ENCODE results near the gene RPS21. TPM values are rescaled to one million over a fixed set of nuclear protein-coding genes. Genes with fewer than 3 reads are reported as not detected.

RPS21 gene
- total and polyA plus RNA-seq, 12 donors: 512 to 4,111 (median 619) TPM

- Histone ChIP-seq H3K9me3 (no peaks in the 10 kb centered on the region), H3K4me1 (peaks cover 48 to 91% (median 87%) of the 10 kb centered on the region in 9 donors), H3K4me3 (peak overlapping the region; percentile 68 to 95 (median 91)), H3K36me3 (peaks cover 0 to 7% (median 0%) of the 10 kb centered on the region in 9 donors), H3K27me3 (peaks cover 0 to 55% (median 0%) of the 10 kb centered on the region in 7 donors), H3K27ac (peak overlapping the region; percentile 89 to 99 (median 94))
- intact Hi-C loops (cut with DNase I): loop anchor here in 1 of 10 donors (2.0 to 5.0 kb wide), 2 partner anchors 14 to 64 kb away; partner anchors contain the start of gene ADRM1
- peak in 1 of 2 donors; percentile 51 for DNase-seq
- WGBS, 2 donors: 0 to 1% methylated on average over 55 to 72 of the region's 72 CpGs
- peak in 7 of 8 donors; percentile 9 to 45 (median 19) for ATAC-seq
- no peak for TF ChIP-seq CTCF (IDR thresholded peaks at IDR 0.05)
Observed at GRCh38 chr20:62366370-62367135, 20.4 kb upstream of the RPS21 start.

DNA sequence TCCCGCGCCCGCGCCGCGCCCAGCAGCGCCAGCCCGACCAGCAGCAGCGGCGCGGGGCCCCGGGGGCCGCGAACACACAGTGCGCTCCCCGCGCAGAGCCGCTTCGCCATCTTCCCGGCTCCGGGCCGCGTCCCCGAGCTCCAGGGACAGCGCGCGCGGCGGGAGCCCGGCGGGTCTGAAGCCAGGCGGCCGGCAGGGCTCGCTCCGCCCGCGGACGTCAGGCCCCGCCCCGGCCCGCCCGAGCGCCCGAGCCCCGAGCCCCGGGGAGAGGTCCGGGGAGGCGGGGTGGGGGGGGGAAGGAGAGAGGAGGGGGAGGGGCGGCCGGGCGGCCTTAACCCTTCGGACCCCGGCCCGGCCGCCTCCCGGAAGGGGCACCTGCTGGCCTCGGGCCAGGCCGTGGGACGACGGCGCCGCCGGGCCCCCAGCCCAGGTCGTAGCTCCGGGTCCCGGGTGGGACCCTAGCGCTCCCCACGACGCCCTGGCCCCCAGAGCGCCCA is 19.7 kb upstream of the RPS21 start, which contains the start of gene LAMA5:
TSS of gene LAMA5 (minus strand) at position 177 of the 497 bp plus-strand sequence. CDS start at position 110, 67 bp downstream.
- Histone ChIP-seq H3K4me1 (peaks cover 43 to 85% (median 82%) of the 10 kb centered on the region in 9 donors), H3K36me3 (peaks cover 0 to 1% (median 0%) of the 10 kb centered on the region in 9 donors), H3K27ac (peak within 1 kb of the TSS; percentile 89 to 99 (median 94)), H3K27me3 (peaks cover 0 to 55% (median 0%) of the 10 kb centered on the region in 7 donors), H3K9me3 (no peaks in the 10 kb centered on the region), H3K4me3 (peak within 1 kb of the TSS; percentile 68 to 95 (median 91))
- peak in 1 of 9 donors; percentile 6 for TF ChIP-seq CTCF (IDR thresholded peaks at IDR 0.05)
- ATAC-seq (peak in 6 of 8 donors; percentile 7 to 64 (median 31)), DNase-seq (peak in 1 of 2 donors; percentile 73)
- WGBS, 2 donors: 1% methylated on average over 40 to 68 of the region's 70 CpGs
- intact Hi-C loops (cut with DNase I): loop anchor here in 1 of 10 donors (2.0 to 5.0 kb wide), 2 partner anchors 14 to 65 kb away; partner anchors contain the start of gene ADRM1

GRCh38 chr20:62367633-62368391 is 19.1 kb upstream of the RPS21 start:
- DNase-seq (peak in 1 of 2 donors; percentile 65), ATAC-seq (no peak)
- no peak for TF ChIP-seq CTCF (IDR thresholded peaks at IDR 0.05)
- peaks cover 38 to 78% (median 77%) of the 10 kb centered on the region in 9 donors for H3K4me1 ChIP-seq
- peaks cover 0 to 55% (median 0%) of the 10 kb centered on the region in 7 donors for H3K27me3 ChIP-seq
- H3K27ac ChIP-seq: peak overlapping the region; percentile 89 to 99 (median 94)
- H3K4me3 ChIP-seq: peak overlapping the region; percentile 68 to 95 (median 91)
- intact Hi-C loops (cut with DNase I): loop anchor here in 1 of 10 donors (2.0 to 5.0 kb wide), 2 partner anchors 13 to 66 kb away; partner anchors contain the start of gene ADRM1
- no peaks in the 10 kb centered on the region for H3K36me3 ChIP-seq
- H3K9me3 ChIP-seq: no peaks in the 10 kb centered on the region
- 3 to 6% methylated on average over 35 to 37 of the region's 37 CpGs for WGBS, 2 donors

All from heart right ventricle (tissue), 16 donors.